HUES48 (cell line): Measurements from ENCODE around the gene RNU6-7.
A peak's percentile ranks its signal among the peaks of the same experiment; 100 is the strongest.

ENCODE experiments used
- H3K27ac ChIP-seq: one replicate; pipeline ENCODE4 v1.7.0; 2013; ENCODE audit warnings: low read depth, low read length, inconsistent platforms
- H3K27me3 ChIP-seq: 2 replicates; pipeline ENCODE4 v1.6.1; 2013; ENCODE audit warnings: mild to moderate bottlenecking, low read length; ENCODE audit not compliant: control insufficient read depth, insufficient read depth
- H3K36me3 ChIP-seq: 2 replicates; pipeline ENCODE4 v1.6.1; 2013; ENCODE audit warnings: low read length; ENCODE audit not compliant: control insufficient read depth, insufficient read depth
- H3K4me1 ChIP-seq: 2 replicates; pipeline ENCODE4 v1.6.1; 2013; ENCODE audit warnings: mild to moderate bottlenecking, low read length; ENCODE audit not compliant: control insufficient read depth, insufficient read depth
- H3K4me3 ChIP-seq: 2 replicates; pipeline ENCODE4 v1.5.1; 2013; ENCODE audit warnings: mild to moderate bottlenecking, low read depth, low read length
- H3K9ac ChIP-seq: 2 replicates; pipeline ENCODE4 v1.6.1; 2013; ENCODE audit warnings: mild to moderate bottlenecking, low read depth, low read length, moderate library complexity
- H3K9me3 ChIP-seq: 2 replicates; pipeline ENCODE4 v1.6.1; 2013; ENCODE audit warnings: low read length; ENCODE audit not compliant: control insufficient read depth, insufficient read depth

RNU6-7 gene

DNA sequence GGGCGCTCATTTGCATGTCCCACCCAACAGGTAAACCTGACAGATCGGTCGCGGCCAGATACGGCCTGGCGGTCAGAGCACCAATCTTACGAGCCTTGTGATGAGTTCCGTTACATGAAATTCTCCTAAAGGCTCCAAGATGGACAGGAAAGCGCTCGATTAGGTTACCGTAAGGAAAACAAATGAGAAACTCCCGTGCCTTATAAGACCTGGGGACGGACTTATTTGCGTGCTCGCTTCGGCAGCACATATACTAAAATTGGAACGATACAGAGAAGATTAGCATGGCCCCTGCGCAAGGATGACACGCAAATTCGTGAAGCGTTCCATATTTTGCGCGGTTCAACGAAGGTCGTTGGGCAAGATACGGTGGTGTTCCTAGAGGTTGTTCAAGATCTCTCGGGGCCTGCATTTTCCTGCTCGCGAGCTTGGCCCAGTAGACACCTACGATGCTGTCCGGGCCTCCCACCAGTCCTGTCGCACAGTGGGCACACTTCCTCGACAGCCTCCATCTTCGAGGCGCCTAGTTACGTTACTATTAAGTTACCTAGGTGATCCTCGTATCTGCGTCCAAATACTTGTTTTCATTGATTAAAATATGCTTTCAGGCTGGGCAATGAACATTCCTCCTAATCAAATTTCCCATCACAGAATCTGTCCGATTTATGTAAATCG lies at the start of gene RNU6-7:
RNU6-7 (plus strand) TSS at position 230 of the 675 bp plus-strand sequence.
- H3K4me3 ChIP-seq: peak within 1 kb of the TSS; percentile 96
- peak within 1 kb of the TSS; percentile 61 for H3K27ac ChIP-seq
- peak within 1 kb of the TSS; percentile 72 for H3K9ac ChIP-seq
- H3K27me3 ChIP-seq: 0 out of 2 replicates have a peak, but pooled peaks cover 8% of the 10 kb centered on the region
- no peaks in the 10 kb centered on the region for H3K9me3 ChIP-seq
- H3K36me3 ChIP-seq: no peaks in the 10 kb centered on the region
- H3K4me1 ChIP-seq: no peaks in the 10 kb centered on the region

DNA sequence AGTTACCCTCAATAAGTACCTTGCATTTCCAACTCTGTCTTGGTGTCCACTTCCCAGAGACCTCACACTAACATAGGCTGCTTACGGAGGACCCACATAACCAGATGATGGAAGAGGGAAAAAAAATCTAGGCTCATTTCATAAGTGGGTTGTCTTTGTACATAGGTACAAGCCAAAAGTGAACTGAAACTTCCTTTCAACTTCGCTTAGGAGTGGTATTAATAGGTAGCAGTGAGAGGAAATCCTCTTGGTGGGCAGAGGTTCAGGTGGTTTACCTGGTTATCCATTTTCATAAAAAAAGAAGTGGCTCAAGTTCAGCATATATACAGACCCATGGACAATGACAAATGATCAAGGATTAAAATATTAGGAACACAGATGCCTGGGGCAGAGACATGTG lies 35.8 kb upstream of the RNU6-7 start:
- H3K9ac ChIP-seq: no peak overlapping the region
- H3K4me1 ChIP-seq: no peaks in the 10 kb centered on the region
- no peaks in the 10 kb centered on the region for H3K36me3 ChIP-seq
- no peaks in the 10 kb centered on the region for H3K27me3 ChIP-seq
- H3K27ac ChIP-seq: no peak overlapping the region
- H3K4me3 ChIP-seq: no peak overlapping the region
- no peaks in the 10 kb centered on the region for H3K9me3 ChIP-seq

DNA sequence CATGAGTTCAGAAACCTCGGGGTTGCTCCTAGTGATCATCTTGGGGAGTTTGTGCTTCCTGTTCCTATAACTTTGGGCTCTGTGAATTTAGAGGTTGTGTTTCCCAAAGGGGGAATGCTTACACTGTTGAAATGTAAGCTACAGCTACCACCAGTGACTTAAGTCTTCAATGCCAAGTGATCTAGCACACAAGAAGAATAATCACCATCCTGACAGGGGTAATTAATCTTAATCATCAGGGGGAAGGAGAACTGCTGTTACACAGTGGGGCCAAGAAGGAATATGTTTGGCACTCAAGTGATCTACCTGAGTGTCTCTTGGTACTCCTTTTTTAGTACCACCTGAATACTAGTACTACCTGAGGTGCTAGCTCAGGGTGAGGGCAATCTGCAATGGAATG lies 34.9 kb upstream of the RNU6-7 start:
- Histone ChIP-seq H3K4me1 (no peaks in the 10 kb centered on the region), H3K27ac (no peak overlapping the region), H3K27me3 (no peaks in the 10 kb centered on the region), H3K36me3 (no peaks in the 10 kb centered on the region), H3K9ac (no peak overlapping the region), H3K4me3 (no peak overlapping the region), H3K9me3 (no peaks in the 10 kb centered on the region)

DNA sequence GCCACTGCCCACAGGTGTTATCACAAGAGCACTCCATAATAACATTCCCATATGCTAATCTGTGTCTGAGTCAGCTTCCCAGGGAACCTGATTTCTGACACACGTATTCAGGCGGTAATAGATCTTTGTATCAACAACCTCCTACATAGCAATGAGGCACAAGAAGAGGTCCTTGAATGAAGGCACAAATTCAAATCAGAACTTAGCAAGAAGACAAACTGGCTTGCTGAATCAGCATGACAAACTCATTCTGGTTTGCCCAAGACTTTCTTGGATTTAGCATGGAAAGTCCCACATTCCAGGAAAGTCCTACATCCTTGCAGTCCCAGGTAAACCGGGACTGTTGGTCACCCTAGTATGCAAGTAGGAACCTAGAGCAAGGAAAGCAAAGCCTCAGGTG lies 33.9 kb upstream of the RNU6-7 start:
- Histone ChIP-seq H3K4me1 (no peaks in the 10 kb centered on the region), H3K9ac (no peak overlapping the region), H3K27me3 (no peaks in the 10 kb centered on the region), H3K4me3 (no peak overlapping the region), H3K27ac (no peak overlapping the region), H3K9me3 (no peaks in the 10 kb centered on the region), H3K36me3 (no peaks in the 10 kb centered on the region)

DNA sequence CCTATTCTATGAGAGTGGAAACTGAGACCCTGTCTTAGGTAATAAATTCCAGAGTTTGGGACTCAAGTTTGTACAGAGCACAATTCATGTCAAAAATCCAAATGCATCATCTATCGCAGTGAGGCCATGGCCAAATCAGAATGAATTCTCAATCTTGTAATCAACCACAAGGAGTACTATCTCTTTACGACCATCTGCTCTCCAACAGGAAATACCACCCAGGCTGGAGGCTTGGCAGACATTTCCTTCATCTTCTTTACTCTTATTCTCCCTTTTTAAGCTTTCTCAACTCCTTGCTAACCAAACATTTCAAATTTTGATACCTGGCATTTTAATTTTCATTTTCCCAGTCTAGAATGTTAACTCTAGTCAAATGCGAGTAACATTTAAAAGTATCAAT lies 32.7 kb upstream of the RNU6-7 start:
- Histone ChIP-seq H3K36me3 (no peaks in the 10 kb centered on the region), H3K9ac (no peak overlapping the region), H3K4me3 (no peak overlapping the region), H3K27ac (no peak overlapping the region), H3K4me1 (no peaks in the 10 kb centered on the region), H3K27me3 (no peaks in the 10 kb centered on the region), H3K9me3 (no peaks in the 10 kb centered on the region)

DNA sequence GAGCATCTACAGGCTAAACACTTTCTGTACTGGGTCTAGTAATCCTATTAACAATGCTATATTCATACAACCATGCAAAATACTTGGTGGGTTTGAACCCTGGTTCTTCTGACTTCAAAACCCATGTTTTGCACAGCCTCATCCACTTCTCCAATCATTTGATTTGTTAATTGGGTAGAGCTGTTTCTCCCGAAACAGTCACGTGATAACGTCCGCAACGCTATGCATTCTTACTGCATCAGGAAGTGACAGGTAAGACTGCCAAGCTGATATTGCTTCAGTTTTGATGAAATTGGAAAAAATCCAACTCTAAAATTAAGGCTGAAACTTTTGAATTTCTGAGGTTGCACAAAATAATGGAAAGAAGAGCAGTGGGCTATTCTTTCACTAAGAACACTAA lies 30.4 kb upstream of the RNU6-7 start:
- Histone ChIP-seq H3K36me3 (no peaks in the 10 kb centered on the region), H3K4me1 (no peaks in the 10 kb centered on the region), H3K27ac (no peak overlapping the region), H3K4me3 (no peak overlapping the region), H3K9me3 (no peaks in the 10 kb centered on the region), H3K27me3 (no peaks in the 10 kb centered on the region), H3K9ac (no peak overlapping the region)

DNA sequence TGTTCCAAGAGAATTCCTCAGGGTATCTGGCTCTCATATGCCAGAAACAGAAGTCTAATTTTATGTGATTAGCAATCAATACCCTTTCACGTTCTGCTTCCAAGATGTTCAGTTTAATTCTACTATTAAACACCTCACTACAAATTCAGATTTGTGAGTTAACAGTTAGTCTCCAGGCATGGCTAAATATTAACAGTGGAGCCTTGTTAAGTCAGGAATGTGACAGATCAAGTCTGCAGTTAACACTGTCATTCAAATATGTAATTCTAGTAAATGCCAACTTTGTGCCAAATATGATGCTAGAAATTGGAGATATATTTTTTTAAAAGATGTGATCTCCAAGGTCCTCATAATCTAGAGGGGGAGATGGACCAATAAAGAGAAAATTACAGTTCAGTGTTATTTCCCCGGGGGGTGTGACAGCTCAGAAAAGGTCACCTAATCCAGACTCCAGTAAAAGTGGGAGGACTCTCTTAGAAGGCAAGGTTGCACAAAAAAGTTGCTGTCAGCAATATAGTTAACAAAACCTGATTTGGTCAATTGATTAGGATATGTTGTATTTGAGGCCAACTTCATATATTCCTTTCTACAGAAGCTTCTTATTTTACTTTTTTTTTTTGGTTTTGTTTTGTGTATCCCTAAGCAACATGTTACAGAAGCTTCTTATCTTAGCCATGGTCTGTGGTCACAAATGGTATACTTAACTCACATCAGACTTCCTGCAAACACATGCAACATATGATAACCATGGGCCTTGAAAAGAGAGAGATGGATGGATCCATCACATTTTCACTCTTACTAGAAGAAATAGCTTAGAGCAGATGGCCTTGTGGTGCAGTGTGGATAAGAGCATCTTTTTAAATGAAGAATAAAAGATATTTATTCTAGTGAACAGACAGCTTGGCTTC lies 18.4 kb upstream of the RNU6-7 start:
- Histone ChIP-seq H3K4me1 (no peaks in the 10 kb centered on the region), H3K27me3 (no peaks in the 10 kb centered on the region), H3K27ac (no peak overlapping the region), H3K9ac (no peak overlapping the region), H3K9me3 (no peaks in the 10 kb centered on the region), H3K36me3 (no peaks in the 10 kb centered on the region), H3K4me3 (no peak overlapping the region)

DNA sequence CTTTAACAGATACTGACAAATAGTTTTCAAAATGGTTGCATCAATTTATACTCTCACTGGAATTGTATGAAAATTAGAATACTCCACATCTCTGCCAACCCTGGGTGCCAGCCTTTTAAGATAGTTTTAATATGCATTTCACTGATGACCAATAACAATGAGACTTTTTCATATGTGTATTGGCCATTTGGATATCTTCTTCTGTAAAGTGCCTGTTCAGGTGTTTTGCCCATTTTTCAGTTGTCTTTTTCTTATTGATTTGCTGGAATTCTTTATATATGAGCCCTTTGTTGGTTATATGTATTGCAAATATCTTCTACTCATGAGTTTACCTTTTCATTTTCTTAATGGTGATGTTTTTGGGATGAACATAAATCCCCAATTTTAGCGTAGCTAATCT lies 16.7 kb upstream of the RNU6-7 start:
- H3K27ac ChIP-seq: no peak overlapping the region
- no peaks in the 10 kb centered on the region for H3K27me3 ChIP-seq
- no peaks in the 10 kb centered on the region for H3K36me3 ChIP-seq
- H3K4me1 ChIP-seq: no peaks in the 10 kb centered on the region
- no peaks in the 10 kb centered on the region for H3K9me3 ChIP-seq
- no peak overlapping the region for H3K9ac ChIP-seq
- H3K4me3 ChIP-seq: no peak overlapping the region

DNA sequence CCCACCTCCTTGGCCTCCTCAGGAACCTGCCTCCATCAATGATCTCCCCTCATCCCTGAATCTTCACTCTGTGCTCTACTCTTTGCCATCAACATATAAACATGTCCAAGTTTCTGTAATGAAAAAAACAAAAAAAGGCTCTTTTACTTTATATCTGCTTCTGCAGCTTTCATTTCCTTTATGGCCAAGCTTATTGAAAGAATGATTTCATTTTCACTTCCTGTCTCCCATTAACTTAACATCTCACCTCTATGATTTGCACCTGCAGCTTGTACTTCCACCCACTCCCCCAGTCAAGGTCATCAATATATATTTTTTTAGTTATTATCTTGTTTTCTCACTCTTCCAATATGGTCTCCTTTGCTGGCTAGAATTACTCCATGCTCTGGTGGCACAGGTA lies 15.6 kb upstream of the RNU6-7 start:
- H3K27ac ChIP-seq: no peak overlapping the region
- no peak overlapping the region for H3K4me3 ChIP-seq
- H3K27me3 ChIP-seq: no peaks in the 10 kb centered on the region
- H3K9me3 ChIP-seq: no peaks in the 10 kb centered on the region
- H3K4me1 ChIP-seq: no peaks in the 10 kb centered on the region
- H3K9ac ChIP-seq: no peak overlapping the region
- no peaks in the 10 kb centered on the region for H3K36me3 ChIP-seq

DNA sequence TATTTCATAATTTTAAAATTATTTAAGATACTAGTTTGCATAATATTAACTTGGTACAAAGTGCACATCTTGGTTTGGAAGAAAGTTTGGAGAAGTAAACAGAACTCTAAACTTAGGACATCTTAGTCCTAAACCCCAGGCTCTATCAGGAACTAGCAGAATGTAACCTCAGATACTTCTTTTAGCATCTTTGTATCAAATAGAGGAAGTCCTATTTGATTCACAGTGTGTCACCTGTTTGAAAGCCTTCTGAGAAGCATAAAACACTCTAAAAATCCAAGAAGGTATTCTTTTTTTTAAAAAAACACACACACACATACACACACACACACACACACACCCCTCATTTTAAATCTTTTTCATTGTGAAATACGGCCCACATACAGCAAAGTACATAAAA lies 12.0 kb upstream of the RNU6-7 start:
- H3K9me3 ChIP-seq: no peaks in the 10 kb centered on the region
- H3K27me3 ChIP-seq: no peaks in the 10 kb centered on the region
- no peak overlapping the region for H3K9ac ChIP-seq
- H3K36me3 ChIP-seq: no peaks in the 10 kb centered on the region
- no peak overlapping the region for H3K27ac ChIP-seq
- H3K4me3 ChIP-seq: no peak overlapping the region
- H3K4me1 ChIP-seq: no peaks in the 10 kb centered on the region

DNA sequence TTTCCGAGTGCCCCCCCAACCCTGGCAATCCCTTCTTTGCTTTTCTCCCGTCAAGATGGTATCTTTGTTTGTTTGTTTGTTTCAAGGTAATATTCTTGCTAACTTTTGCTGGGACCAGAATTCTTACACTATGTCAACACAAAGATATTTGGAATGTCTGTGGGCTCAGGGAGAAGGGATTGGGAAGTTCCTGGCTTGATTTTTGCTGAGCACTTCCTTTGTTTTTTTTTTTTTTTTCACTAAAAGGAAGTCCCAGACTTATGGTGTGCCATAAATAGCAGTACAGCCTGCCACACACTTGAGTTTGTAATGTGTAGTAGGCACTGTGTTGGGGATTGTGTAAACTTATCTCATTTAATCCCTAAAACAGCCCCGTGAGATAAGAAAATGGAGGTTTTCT lies 11.2 kb upstream of the RNU6-7 start:
- no peak overlapping the region for H3K9ac ChIP-seq
- no peak overlapping the region for H3K27ac ChIP-seq

More for the DNA sequence above, 11.2 kb upstream of the RNU6-7 start:
- H3K4me3 ChIP-seq: no peak overlapping the region
- no peaks in the 10 kb centered on the region for H3K27me3 ChIP-seq
- H3K4me1 ChIP-seq: no peaks in the 10 kb centered on the region
- H3K9me3 ChIP-seq: no peaks in the 10 kb centered on the region
- H3K36me3 ChIP-seq: no peaks in the 10 kb centered on the region
